Mesendoderm (in vitro differentiated cells): ENCODE data around the gene PXN.

Experiments
- DNase-seq: peaks from one replicate; pipeline ENCODE4 v3.0.0; 2013
- H2AK5ac ChIP-seq: 2 replicates; pipeline ENCODE4 v1.6.1; 2013; ENCODE audit warnings: low read length, inconsistent platforms
- H2BK120ac ChIP-seq: 2 replicates; pipeline ENCODE4 v1.6.1; 2013; ENCODE audit warnings: low read depth, mild to moderate bottlenecking, low read length, moderate library complexity, mixed read lengths
- H2BK15ac ChIP-seq: replicated peaks from 2 replicates; pipeline ENCODE4 v1.6.1; 2013; ENCODE audit warnings: low read depth, mild to moderate bottlenecking, moderate library complexity
- H2BK5ac ChIP-seq: 2 replicates; pipeline ENCODE4 v1.6.1; 2013; ENCODE audit warnings: low read length, inconsistent platforms
- H3K18ac ChIP-seq: 2 replicates; pipeline ENCODE4 v1.6.1; 2013; ENCODE audit warnings: mild to moderate bottlenecking, low read length, mixed read lengths
- H3K23ac ChIP-seq: one replicate; pipeline ENCODE4 v1.6.1; 2013; ENCODE audit warnings: low read length
- H3K27ac ChIP-seq: 2 replicates; pipeline ENCODE4 v1.5.1; 2013; ENCODE audit warnings: low read depth, mild to moderate bottlenecking, inconsistent platforms, low read length, moderate library complexity
- H3K27me3 ChIP-seq: 2 replicates; pipeline ENCODE4 v1.6.1; 2013; ENCODE audit warnings: low read length, control low read depth, mild to moderate bottlenecking, inconsistent platforms; ENCODE audit not compliant: insufficient read depth, poor library complexity
- H3K36me3 ChIP-seq: 2 replicates; pipeline ENCODE4 v1.6.1; 2013; ENCODE audit warnings: low read length, inconsistent platforms; ENCODE audit not compliant: control insufficient read depth, insufficient read depth
- H3K4ac ChIP-seq: one replicate; pipeline ENCODE4 v1.6.1; 2013; ENCODE audit warnings: low read depth, mild to moderate bottlenecking, low read length, moderate library complexity
- H3K4me1 ChIP-seq: 2 replicates; pipeline ENCODE4 v1.6.1; 2013; ENCODE audit warnings: low read depth, low read length, inconsistent platforms; ENCODE audit not compliant: control insufficient read depth
- H3K4me2 ChIP-seq: 2 replicates; pipeline ENCODE4 v1.6.1; 2013; ENCODE audit warnings: low read length
- H3K4me3 ChIP-seq: 2 replicates; pipeline ENCODE4 v1.5.1; 2013; ENCODE audit warnings: mild to moderate bottlenecking, low read length
- H3K56ac ChIP-seq: one replicate; pipeline ENCODE4 v1.6.1; 2013; ENCODE audit warnings: low read length
- H3K79me1 ChIP-seq: 2 replicates; pipeline ENCODE4 v1.6.1; 2013; ENCODE audit warnings: low read length, inconsistent platforms
- H3K79me2 ChIP-seq: 2 replicates; pipeline ENCODE4 v1.6.1; 2013; ENCODE audit warnings: mild to moderate bottlenecking, low read length; ENCODE audit not compliant: control insufficient read depth, insufficient read depth
- H3K9ac ChIP-seq: 2 replicates; pipeline ENCODE4 v1.6.1; 2013; ENCODE audit warnings: low read length, inconsistent platforms
- H4K5ac ChIP-seq: one replicate; pipeline ENCODE4 v1.6.1; 2013; ENCODE audit warnings: low read length
- H4K8ac ChIP-seq: one replicate; pipeline ENCODE4 v1.6.1; 2013; ENCODE audit warnings: low read depth, mild to moderate bottlenecking, control low read depth, low read length, moderate library complexity
- WGBS: extraction: QIAGEN DNeasy Blood & Tissue Kit; methylation state at CpG from one replicate; pipeline ENCODE4 v1.1.7; 2013; ENCODE audit warnings: low lambda C conversion rate, missing lambda C conversion rate; ENCODE audit not compliant: insufficient coverage; ENCODE audit errors: extremely low coverage; 5-methylcytosine and 5-hydroxymethylcytosine counted together

Gene PXN

DNA sequence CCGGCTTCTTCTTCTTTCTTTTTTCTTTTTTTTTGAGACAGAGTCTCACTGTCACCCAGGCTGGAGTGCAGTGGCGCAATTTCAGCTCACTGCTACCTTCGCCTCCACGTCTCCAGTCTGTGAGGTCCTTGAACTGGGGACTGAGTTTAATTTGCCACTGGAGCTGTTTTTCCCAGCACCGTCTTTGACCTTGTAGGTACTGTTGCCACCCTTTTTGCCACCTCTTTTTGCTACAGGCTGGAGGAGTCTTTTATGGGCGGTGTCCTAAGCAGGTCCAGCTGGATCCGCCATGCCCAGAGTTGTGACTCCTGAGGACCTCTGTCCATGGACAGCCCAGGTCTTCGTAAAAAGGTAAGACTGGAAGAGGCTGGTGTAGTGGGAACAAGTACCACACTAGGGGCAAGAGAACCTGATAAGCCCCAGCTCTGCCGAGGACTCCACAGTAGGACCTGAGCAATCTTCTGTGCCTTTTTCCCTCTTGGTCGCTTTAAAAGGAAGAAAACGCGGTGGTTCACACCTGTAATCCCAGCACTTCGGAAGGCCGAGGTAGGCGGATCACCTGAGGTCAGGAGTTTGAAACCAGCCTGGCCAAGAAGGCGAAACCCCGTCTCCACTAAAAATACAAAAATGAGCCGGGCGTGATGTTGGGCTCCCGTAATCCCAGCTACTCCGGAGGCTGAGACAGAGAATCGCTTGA is 25.2 kb upstream of the PXN start:
- no CpG with 5 or more reads among the region's 22 CpGs for WGBS
- peak overlapping the region; percentile 56 for H3K27ac ChIP-seq

DNA sequence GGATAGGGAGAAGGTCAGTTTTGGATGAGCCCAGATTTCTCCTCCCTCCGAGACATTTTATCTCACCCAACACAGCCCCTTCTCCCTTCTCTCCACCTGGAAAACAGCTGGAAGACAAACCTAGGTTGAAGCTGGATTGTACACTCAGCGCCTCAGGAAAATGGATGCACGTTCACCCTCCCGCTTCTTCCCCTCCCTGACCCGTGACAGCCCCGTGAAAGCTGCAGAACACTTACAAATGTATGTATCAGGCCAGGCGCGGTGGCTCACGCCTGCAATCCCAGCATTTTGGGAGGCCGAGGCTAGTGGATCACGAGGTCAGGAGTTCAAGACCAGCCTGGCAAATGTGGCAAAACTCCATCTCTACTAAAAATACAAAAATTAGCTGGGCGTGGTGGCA is 22.0 kb upstream of the PXN start:
- Histone ChIP-seq H3K4ac (no peak overlapping the region), H3K56ac (no peak overlapping the region), H3K27me3 (no peaks in the 10 kb centered on the region), H2AK5ac (no peak overlapping the region), H2BK120ac (no peak overlapping the region), H3K79me2 (no peaks in the 10 kb centered on the region), H3K4me1 (peaks cover 3% of the 10 kb centered on the region), H3K36me3 (no peaks in the 10 kb centered on the region), H3K27ac (no peak overlapping the region), H4K5ac (no peak overlapping the region), H3K23ac (no peak overlapping the region), H2BK5ac (no peak overlapping the region), H3K9ac (no peak overlapping the region), H3K18ac (no peak overlapping the region), H3K4me3 (no peak overlapping the region), H3K4me2 (no peak overlapping the region), H4K8ac (no peak overlapping the region), H3K79me1 (no peaks in the 10 kb centered on the region), H2BK15ac (no peak overlapping the region)
- no peak for DNase-seq
- WGBS = no CpG with 5 or more reads among the region's 12 CpGs

More for the DNA sequence above, 25.2 kb upstream of the PXN start:
- no peaks in the 10 kb centered on the region for H3K36me3 ChIP-seq
- H3K18ac ChIP-seq = peak overlapping the region; percentile 33
- H2AK5ac ChIP-seq = no peak overlapping the region
- no peak overlapping the region for H2BK15ac ChIP-seq
- no peak overlapping the region for H3K23ac ChIP-seq
- H3K4me1 ChIP-seq = peaks cover 3% of the 10 kb centered on the region
- peak overlapping the region; percentile 58 for H3K56ac ChIP-seq
- H3K9ac ChIP-seq = peak overlapping the region; percentile 45
- no peak overlapping the region for H3K4me3 ChIP-seq
- H3K79me1 ChIP-seq = no peaks in the 10 kb centered on the region
- H2BK5ac ChIP-seq = no peak overlapping the region
- H3K79me2 ChIP-seq = no peaks in the 10 kb centered on the region
- H4K5ac ChIP-seq = no peak overlapping the region
- DNase-seq = peak; percentile 80
- H3K4me2 ChIP-seq = no peak overlapping the region
- no peak overlapping the region for H3K4ac ChIP-seq
- H3K27me3 ChIP-seq = no peaks in the 10 kb centered on the region
- no peak overlapping the region for H4K8ac ChIP-seq
- H2BK120ac ChIP-seq = no peak overlapping the region

DNA sequence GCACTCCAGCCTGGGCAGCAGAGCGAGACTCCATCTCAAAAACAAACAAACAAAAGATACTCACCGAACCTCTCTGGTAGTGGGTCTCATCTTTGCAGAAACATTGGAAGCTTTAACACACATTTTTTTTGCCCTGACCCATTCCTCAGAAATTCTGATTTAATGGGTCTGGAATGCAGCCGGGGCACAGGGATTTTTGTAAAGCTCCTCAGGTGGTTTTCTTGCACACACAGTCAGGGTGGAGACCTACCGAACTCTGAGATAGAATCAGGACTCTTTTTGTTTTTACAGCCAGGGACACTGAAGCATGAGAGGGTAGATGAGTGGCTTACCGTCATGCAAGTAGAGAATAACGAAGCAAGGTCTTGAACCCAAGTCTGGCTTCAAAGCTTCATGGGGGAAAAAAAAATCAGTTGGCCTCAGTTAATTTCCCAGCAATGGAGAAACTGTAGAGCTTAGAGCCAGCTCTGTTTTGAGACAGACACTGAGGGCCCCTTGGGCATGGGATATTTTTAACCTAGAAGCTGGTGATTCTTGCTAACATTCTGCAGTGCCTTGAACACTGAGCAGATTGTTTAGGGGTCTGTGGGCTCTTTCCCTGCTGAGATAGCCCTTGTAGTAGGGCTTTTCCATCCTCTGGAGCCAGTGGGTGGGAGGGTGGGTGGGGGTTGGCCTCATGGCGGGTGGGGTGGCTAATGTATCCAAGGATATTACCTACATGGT is 21.4 kb upstream of the PXN start:
- H4K8ac ChIP-seq = no peak overlapping the region
- peak overlapping the region; percentile 56 for H3K56ac ChIP-seq
- no peak overlapping the region for H3K4ac ChIP-seq
- H3K23ac ChIP-seq = no peak overlapping the region
- no peaks in the 10 kb centered on the region for H3K27me3 ChIP-seq
- H2BK120ac ChIP-seq = no peak overlapping the region
- no peak overlapping the region for H2BK15ac ChIP-seq
- no peaks in the 10 kb centered on the region for H3K79me1 ChIP-seq
- H3K4me3 ChIP-seq = no peak overlapping the region
- H2BK5ac ChIP-seq = no peak overlapping the region
- H3K36me3 ChIP-seq = no peaks in the 10 kb centered on the region
- H2AK5ac ChIP-seq = no peak overlapping the region
- H3K18ac ChIP-seq = no peak overlapping the region
- H3K79me2 ChIP-seq = no peaks in the 10 kb centered on the region
- peak overlapping the region; percentile 45 for H3K27ac ChIP-seq
- H4K5ac ChIP-seq = no peak overlapping the region
- H3K9ac ChIP-seq = no peak overlapping the region
- H3K4me1 ChIP-seq = peaks cover 3% of the 10 kb centered on the region
- peak; percentile 74 for DNase-seq
- WGBS = no CpG with 5 or more reads among the region's 7 CpGs
- no peak overlapping the region for H3K4me2 ChIP-seq

DNA sequence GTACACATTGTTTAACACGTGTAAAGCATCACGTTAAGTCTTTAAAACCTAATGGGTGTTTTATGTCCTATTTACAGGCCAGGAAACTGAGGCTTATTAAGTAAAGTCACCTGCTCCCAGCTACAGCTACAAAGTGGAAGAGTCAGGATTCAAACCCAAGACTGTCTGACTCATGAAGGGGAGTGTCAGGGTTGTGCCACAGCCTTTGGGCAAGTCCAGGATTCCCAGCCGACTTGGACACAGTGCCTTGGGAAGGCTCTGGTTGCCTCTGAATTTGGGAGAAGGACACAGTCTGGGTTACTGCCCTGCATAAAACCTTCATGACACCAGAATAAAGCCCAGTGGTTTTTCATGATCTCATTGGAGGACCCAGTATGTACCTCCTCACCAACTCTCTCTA is 18.9 kb upstream of the PXN start:
- H3K4ac ChIP-seq = no peak overlapping the region
- H2BK15ac ChIP-seq = no peak overlapping the region
- no peaks in the 10 kb centered on the region for H3K36me3 ChIP-seq
- no peak overlapping the region for H3K9ac ChIP-seq
- H3K79me1 ChIP-seq = no peaks in the 10 kb centered on the region
- no peak overlapping the region for H2BK120ac ChIP-seq
- WGBS = no CpG with 5 or more reads among the region's 3 CpGs
- no peak overlapping the region for H3K56ac ChIP-seq
- no peak overlapping the region for H2AK5ac ChIP-seq
- H3K27ac ChIP-seq = no peak overlapping the region
- no peak overlapping the region for H2BK5ac ChIP-seq
- peaks cover 3% of the 10 kb centered on the region for H3K4me1 ChIP-seq
- no peaks in the 10 kb centered on the region for H3K79me2 ChIP-seq
- H3K4me3 ChIP-seq = no peak overlapping the region
- H3K23ac ChIP-seq = no peak overlapping the region
- no peak overlapping the region for H4K8ac ChIP-seq
- H3K4me2 ChIP-seq = no peak overlapping the region
- no peak for DNase-seq
- H4K5ac ChIP-seq = no peak overlapping the region
- no peaks in the 10 kb centered on the region for H3K27me3 ChIP-seq
- no peak overlapping the region for H3K18ac ChIP-seq

DNA sequence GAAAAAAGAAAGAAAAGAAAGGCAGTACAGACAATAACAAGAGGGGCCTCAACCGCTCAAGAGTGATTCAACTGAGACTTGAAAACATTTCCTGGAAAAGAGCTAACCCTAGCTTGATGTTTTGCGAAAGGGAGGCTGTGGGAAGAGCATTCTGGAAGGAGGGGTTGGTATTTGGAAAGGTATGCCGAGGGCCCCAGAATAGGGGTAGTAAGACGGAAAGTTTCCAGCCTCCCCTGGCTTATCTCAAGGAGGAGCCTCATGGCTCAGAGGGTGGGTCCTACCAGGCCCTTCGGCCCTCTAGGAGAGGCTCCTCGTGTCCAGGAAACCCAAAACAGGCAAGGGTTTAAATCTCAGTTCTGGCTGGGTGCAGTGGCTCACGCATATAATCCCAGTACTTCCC is 17.8 kb upstream of the PXN start:
- Histone ChIP-seq H3K18ac (no peak overlapping the region), H3K23ac (no peak overlapping the region), H4K5ac (no peak overlapping the region), H3K27ac (peak overlapping the region; percentile 41), H3K4ac (peak overlapping the region; percentile 74), H3K27me3 (no peaks in the 10 kb centered on the region), H3K36me3 (no peaks in the 10 kb centered on the region), H3K4me2 (no peak overlapping the region), H2BK15ac (no peak overlapping the region), H4K8ac (no peak overlapping the region), H3K4me1 (peaks cover 3% of the 10 kb centered on the region), H3K9ac (no peak overlapping the region), H3K4me3 (no peak overlapping the region), H2BK120ac (no peak overlapping the region), H3K79me2 (no peaks in the 10 kb centered on the region), H3K56ac (peak overlapping the region; percentile 70), H2BK5ac (no peak overlapping the region), H3K79me1 (no peaks in the 10 kb centered on the region), H2AK5ac (no peak overlapping the region)
- DNase-seq = peak; percentile 93
- WGBS = no CpG with 5 or more reads among the region's 7 CpGs
